Prostate gland (tissue), 2 donors: ENCODE data around the gene GTF2IRD1.

ENCODE experiments used
- POLR2A ChIP-seq: fragments of 450-650 bp; IDR thresholded peaks from one replicate; pipeline ENCODE4 v1.6.1; 2016; ENCODE audit warnings: antibody characterized with exemption, mild to moderate bottlenecking
- TF ChIP-seq, protein P1 (sequence below), 4 experiments: fragments of 200-600 bp in 2 of 4; fragments of 450-650 bp in 2 of 4; sonication (generic) in 2 of 4; IDR thresholded peaks; 1 replicate in 3 of 4; 2 replicates in 1 of 4; pipeline ENCODE4 v1.5.1; 2016 to 2019; ENCODE audit warnings: antibody characterized with exemption in 4 of 4, mild to moderate bottlenecking in 2 of 4, moderate library complexity in 2 of 4

DNA sequence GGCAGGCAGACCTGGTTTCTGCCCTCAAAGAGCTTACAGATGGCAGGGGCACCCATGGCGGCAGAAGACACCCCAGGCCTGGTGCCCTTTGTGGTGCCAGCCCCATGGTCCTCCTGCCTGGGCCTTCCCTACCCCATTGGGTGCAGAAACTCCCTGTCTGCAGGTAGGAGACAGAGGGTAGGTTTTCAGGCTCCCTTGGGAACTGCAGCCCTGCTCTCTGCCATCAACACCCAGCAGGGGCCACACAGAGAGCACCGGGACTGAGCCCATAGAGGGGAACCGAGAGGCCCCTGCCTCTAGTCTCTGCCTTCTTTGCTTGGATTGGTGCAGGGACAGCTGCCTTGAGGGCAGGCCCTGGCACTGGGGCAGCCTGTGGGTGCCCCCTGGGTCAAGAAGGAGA is 52.6 kb downstream of the GTF2IRD1 start:
- TF ChIP-seq, protein P1, sequence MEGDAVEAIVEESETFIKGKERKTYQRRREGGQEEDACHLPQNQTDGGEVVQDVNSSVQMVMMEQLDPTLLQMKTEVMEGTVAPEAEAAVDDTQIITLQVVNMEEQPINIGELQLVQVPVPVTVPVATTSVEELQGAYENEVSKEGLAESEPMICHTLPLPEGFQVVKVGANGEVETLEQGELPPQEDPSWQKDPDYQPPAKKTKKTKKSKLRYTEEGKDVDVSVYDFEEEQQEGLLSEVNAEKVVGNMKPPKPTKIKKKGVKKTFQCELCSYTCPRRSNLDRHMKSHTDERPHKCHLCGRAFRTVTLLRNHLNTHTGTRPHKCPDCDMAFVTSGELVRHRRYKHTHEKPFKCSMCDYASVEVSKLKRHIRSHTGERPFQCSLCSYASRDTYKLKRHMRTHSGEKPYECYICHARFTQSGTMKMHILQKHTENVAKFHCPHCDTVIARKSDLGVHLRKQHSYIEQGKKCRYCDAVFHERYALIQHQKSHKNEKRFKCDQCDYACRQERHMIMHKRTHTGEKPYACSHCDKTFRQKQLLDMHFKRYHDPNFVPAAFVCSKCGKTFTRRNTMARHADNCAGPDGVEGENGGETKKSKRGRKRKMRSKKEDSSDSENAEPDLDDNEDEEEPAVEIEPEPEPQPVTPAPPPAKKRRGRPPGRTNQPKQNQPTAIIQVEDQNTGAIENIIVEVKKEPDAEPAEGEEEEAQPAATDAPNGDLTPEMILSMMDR (IDR thresholded peaks at IDR 0.05) = no peak
- no peak for TF ChIP-seq POLR2A
